Mesendoderm (in vitro differentiated cells): ENCODE data around the gene RASSF9.

Source experiments
- DNase-seq: peaks from one replicate; pipeline ENCODE4 v3.0.0; 2013
- H2AK5ac ChIP-seq: 2 replicates; pipeline ENCODE4 v1.6.1; 2013; ENCODE audit warnings: low read length, inconsistent platforms
- H2BK120ac ChIP-seq: 2 replicates; pipeline ENCODE4 v1.6.1; 2013; ENCODE audit warnings: low read depth, mild to moderate bottlenecking, low read length, moderate library complexity, mixed read lengths
- H2BK15ac ChIP-seq: replicated peaks from 2 replicates; pipeline ENCODE4 v1.6.1; 2013; ENCODE audit warnings: low read depth, mild to moderate bottlenecking, moderate library complexity
- H2BK5ac ChIP-seq: 2 replicates; pipeline ENCODE4 v1.6.1; 2013; ENCODE audit warnings: low read length, inconsistent platforms
- H3K18ac ChIP-seq: 2 replicates; pipeline ENCODE4 v1.6.1; 2013; ENCODE audit warnings: mild to moderate bottlenecking, low read length, mixed read lengths
- H3K23ac ChIP-seq: one replicate; pipeline ENCODE4 v1.6.1; 2013; ENCODE audit warnings: low read length
- H3K27ac ChIP-seq: 2 replicates; pipeline ENCODE4 v1.5.1; 2013; ENCODE audit warnings: low read depth, mild to moderate bottlenecking, inconsistent platforms, low read length, moderate library complexity
- H3K27me3 ChIP-seq: 2 replicates; pipeline ENCODE4 v1.6.1; 2013; ENCODE audit warnings: low read length, control low read depth, mild to moderate bottlenecking, inconsistent platforms; ENCODE audit not compliant: insufficient read depth, poor library complexity
- H3K36me3 ChIP-seq: 2 replicates; pipeline ENCODE4 v1.6.1; 2013; ENCODE audit warnings: low read length, inconsistent platforms; ENCODE audit not compliant: control insufficient read depth, insufficient read depth
- H3K4ac ChIP-seq: one replicate; pipeline ENCODE4 v1.6.1; 2013; ENCODE audit warnings: low read depth, mild to moderate bottlenecking, low read length, moderate library complexity
- H3K4me1 ChIP-seq: 2 replicates; pipeline ENCODE4 v1.6.1; 2013; ENCODE audit warnings: low read depth, low read length, inconsistent platforms; ENCODE audit not compliant: control insufficient read depth
- H3K4me2 ChIP-seq: 2 replicates; pipeline ENCODE4 v1.6.1; 2013; ENCODE audit warnings: low read length
- H3K4me3 ChIP-seq: 2 replicates; pipeline ENCODE4 v1.5.1; 2013; ENCODE audit warnings: mild to moderate bottlenecking, low read length
- H3K56ac ChIP-seq: one replicate; pipeline ENCODE4 v1.6.1; 2013; ENCODE audit warnings: low read length
- H3K79me1 ChIP-seq: 2 replicates; pipeline ENCODE4 v1.6.1; 2013; ENCODE audit warnings: low read length, inconsistent platforms
- H3K79me2 ChIP-seq: 2 replicates; pipeline ENCODE4 v1.6.1; 2013; ENCODE audit warnings: mild to moderate bottlenecking, low read length; ENCODE audit not compliant: control insufficient read depth, insufficient read depth
- H3K9ac ChIP-seq: 2 replicates; pipeline ENCODE4 v1.6.1; 2013; ENCODE audit warnings: low read length, inconsistent platforms
- H4K5ac ChIP-seq: one replicate; pipeline ENCODE4 v1.6.1; 2013; ENCODE audit warnings: low read length
- H4K8ac ChIP-seq: one replicate; pipeline ENCODE4 v1.6.1; 2013; ENCODE audit warnings: low read depth, mild to moderate bottlenecking, control low read depth, low read length, moderate library complexity
- WGBS: extraction: QIAGEN DNeasy Blood & Tissue Kit; methylation state at CpG from one replicate; pipeline ENCODE4 v1.1.7; 2013; ENCODE audit warnings: low lambda C conversion rate, missing lambda C conversion rate; ENCODE audit not compliant: insufficient coverage; ENCODE audit errors: extremely low coverage; 5-methylcytosine and 5-hydroxymethylcytosine counted together

Gene RASSF9

DNA sequence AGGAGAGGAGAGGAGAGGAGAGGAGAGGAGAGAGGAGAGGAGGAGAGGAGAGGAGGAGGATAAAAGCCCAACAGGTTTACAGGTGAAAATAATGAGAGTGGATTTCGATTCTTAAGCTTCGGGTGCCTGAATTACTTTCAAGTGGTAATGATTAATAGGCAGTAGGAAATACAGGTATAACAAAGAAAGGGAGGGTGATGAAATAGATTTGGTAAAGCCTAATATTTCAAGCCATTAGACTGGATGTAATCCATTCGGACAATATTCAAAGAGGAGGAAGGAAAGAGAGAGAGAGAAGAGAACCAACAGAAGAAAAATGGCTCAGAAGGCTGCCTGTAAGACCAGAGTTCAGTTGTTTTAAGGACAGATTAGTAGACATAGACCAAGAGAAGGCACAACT is 76.6 kb downstream of the RASSF9 start:
- Histone ChIP-seq H3K27me3 (no peaks in the 10 kb centered on the region), H3K79me1 (no peaks in the 10 kb centered on the region), H2AK5ac (no peak overlapping the region), H4K8ac (no peak overlapping the region), H3K79me2 (no peaks in the 10 kb centered on the region), H3K36me3 (no peaks in the 10 kb centered on the region), H2BK120ac (no peak overlapping the region), H3K18ac (no peak overlapping the region), H2BK15ac (no peak overlapping the region), H2BK5ac (no peak overlapping the region), H3K4me1 (no peaks in the 10 kb centered on the region), H3K27ac (no peak overlapping the region), H3K4me3 (no peak overlapping the region), H3K4me2 (no peak overlapping the region), H3K9ac (no peak overlapping the region), H3K23ac (no peak overlapping the region), H3K4ac (no peak overlapping the region), H3K56ac (no peak overlapping the region), H4K5ac (no peak overlapping the region)
- no CpG with 5 or more reads among the region's 3 CpGs for WGBS
- DNase-seq, result no peak

DNA sequence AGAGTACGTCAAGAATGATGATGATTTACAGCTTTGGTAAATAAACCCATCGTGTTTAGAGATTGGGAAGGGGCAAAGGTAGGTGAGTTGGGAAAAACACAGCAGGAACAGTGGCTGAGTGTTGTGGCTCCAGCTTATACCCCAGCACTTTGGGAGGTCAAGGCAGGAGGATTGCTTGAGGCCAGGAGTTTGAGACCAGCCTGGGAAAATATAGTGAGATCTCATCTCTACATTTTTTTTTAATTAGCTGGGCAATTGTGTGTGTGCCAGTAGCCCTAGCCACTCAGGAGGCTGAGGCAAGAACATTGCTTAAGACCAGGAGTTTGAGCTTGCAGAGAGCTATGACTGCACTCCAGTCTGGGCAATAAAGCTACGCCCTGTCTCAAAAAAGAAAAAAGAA is 77.1 kb downstream of the RASSF9 start:
- Histone ChIP-seq H3K79me2 (no peaks in the 10 kb centered on the region), H3K27me3 (no peaks in the 10 kb centered on the region), H3K36me3 (no peaks in the 10 kb centered on the region), H3K4ac (no peak overlapping the region), H3K27ac (no peak overlapping the region), H2BK120ac (no peak overlapping the region), H3K9ac (no peak overlapping the region), H3K18ac (no peak overlapping the region), H3K23ac (no peak overlapping the region), H3K56ac (no peak overlapping the region), H3K4me1 (no peaks in the 10 kb centered on the region), H4K8ac (no peak overlapping the region), H3K4me2 (no peak overlapping the region), H2BK5ac (no peak overlapping the region), H3K79me1 (no peaks in the 10 kb centered on the region), H2BK15ac (no peak overlapping the region), H4K5ac (no peak overlapping the region), H2AK5ac (no peak overlapping the region), H3K4me3 (no peak overlapping the region)
- no peak for DNase-seq
- no CpG with 5 or more reads among the region's 3 CpGs for WGBS

DNA sequence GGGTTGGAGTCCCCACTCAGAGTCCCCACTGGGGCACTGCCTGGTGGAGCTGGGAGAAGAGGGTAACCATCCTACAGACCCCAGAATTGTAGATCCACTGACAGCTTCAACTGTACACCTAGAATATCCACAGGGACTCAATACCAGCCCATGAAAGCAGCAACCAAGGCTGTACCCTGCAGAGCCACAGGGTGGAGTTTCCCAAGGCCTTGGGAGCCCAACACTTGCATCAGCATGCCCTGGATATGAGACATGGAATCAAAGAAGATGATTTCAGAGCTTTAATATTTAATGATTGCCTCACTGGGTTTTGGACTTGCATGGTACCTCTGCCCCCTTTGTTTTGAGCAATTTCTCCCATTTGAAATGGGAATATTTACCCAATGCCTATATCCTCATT is 80.4 kb downstream of the RASSF9 start:
- Histone ChIP-seq H3K4me2 (no peak overlapping the region), H3K4ac (no peak overlapping the region), H2BK15ac (no peak overlapping the region), H3K9ac (no peak overlapping the region), H3K23ac (no peak overlapping the region), H2BK5ac (no peak overlapping the region), H3K36me3 (no peaks in the 10 kb centered on the region), H3K4me1 (no peaks in the 10 kb centered on the region), H3K27me3 (no peaks in the 10 kb centered on the region), H3K4me3 (no peak overlapping the region), H3K18ac (no peak overlapping the region), H4K8ac (no peak overlapping the region), H3K79me2 (no peaks in the 10 kb centered on the region), H3K27ac (no peak overlapping the region), H3K56ac (no peak overlapping the region), H4K5ac (no peak overlapping the region), H2AK5ac (no peak overlapping the region), H2BK120ac (no peak overlapping the region), H3K79me1 (no peaks in the 10 kb centered on the region)
- no peak for DNase-seq
